ENCODE measurements around the gene UPF2.

DNA sequence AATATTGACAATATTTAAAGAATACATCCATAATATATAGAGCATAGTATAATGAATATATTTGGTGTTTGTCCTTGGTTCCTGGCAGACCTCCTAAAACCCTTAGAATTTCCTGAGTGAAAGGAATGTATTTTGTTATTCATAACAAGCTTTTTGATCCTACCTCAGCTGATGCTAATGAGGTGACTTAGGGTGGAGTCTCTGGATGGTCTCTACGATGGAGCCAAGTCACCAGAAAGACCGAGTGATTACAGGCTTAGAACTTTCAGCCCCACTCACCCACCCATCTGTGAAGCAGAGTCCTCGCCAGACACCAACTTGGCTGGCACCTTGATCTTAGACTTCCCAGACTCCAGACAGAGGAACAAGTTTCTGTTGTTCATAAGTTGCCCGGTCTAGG lies 35.9 kb downstream of the UPF2 start:
- TF ChIP-seq ZNF8 (CRISPR knock-in tag; IDR thresholded peaks at IDR 0.05) (no peak), TCF4 (CRISPR knock-in tag; IDR thresholded peaks at IDR 0.05; ENCODE audit: borderline replicate concordance) (no peak), ZFP30 (CRISPR knock-in tag; IDR thresholded peaks at IDR 0.05) (no peak), BACH2 (CRISPR knock-in tag; IDR thresholded peaks at IDR 0.05; ENCODE audit: borderline replicate concordance) (no peak), RARB (CRISPR knock-in tag; IDR thresholded peaks at IDR 0.05) (no peak), SNAI2 (CRISPR knock-in tag; IDR thresholded peaks at IDR 0.05) (no peak), ZC3H10 (CRISPR knock-in tag; IDR thresholded peaks at IDR 0.05) (no peak), ESRRG (CRISPR knock-in tag; IDR thresholded peaks at IDR 0.05) (no peak)
- TF ChIP-seq, protein P1, sequence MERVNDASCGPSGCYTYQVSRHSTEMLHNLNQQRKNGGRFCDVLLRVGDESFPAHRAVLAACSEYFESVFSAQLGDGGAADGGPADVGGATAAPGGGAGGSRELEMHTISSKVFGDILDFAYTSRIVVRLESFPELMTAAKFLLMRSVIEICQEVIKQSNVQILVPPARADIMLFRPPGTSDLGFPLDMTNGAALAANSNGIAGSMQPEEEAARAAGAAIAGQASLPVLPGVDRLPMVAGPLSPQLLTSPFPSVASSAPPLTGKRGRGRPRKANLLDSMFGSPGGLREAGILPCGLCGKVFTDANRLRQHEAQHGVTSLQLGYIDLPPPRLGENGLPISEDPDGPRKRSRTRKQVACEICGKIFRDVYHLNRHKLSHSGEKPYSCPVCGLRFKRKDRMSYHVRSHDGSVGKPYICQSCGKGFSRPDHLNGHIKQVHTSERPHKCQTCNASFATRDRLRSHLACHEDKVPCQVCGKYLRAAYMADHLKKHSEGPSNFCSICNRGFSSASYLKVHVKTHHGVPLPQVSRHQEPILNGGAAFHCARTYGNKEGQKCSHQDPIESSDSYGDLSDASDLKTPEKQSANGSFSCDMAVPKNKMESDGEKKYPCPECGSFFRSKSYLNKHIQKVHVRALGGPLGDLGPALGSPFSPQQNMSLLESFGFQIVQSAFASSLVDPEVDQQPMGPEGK (CRISPR knock-in tag; IDR thresholded peaks at IDR 0.05; ENCODE audit: borderline replicate concordance) = no peak
- TF ChIP-seq, protein P2, sequence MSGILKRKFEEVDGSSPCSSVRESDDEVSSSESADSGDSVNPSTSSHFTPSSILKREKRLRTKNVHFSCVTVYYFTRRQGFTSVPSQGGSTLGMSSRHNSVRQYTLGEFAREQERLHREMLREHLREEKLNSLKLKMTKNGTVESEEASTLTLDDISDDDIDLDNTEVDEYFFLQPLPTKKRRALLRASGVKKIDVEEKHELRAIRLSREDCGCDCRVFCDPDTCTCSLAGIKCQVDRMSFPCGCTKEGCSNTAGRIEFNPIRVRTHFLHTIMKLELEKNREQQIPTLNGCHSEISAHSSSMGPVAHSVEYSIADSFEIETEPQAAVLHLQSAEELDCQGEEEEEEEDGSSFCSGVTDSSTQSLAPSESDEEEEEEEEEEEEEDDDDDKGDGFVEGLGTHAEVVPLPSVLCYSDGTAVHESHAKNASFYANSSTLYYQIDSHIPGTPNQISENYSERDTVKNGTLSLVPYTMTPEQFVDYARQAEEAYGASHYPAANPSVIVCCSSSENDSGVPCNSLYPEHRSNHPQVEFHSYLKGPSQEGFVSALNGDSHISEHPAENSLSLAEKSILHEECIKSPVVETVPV (CRISPR knock-in tag; IDR thresholded peaks at IDR 0.05) = no peak
